ENCODE measurements around the gene SNRNP35.

DNA sequence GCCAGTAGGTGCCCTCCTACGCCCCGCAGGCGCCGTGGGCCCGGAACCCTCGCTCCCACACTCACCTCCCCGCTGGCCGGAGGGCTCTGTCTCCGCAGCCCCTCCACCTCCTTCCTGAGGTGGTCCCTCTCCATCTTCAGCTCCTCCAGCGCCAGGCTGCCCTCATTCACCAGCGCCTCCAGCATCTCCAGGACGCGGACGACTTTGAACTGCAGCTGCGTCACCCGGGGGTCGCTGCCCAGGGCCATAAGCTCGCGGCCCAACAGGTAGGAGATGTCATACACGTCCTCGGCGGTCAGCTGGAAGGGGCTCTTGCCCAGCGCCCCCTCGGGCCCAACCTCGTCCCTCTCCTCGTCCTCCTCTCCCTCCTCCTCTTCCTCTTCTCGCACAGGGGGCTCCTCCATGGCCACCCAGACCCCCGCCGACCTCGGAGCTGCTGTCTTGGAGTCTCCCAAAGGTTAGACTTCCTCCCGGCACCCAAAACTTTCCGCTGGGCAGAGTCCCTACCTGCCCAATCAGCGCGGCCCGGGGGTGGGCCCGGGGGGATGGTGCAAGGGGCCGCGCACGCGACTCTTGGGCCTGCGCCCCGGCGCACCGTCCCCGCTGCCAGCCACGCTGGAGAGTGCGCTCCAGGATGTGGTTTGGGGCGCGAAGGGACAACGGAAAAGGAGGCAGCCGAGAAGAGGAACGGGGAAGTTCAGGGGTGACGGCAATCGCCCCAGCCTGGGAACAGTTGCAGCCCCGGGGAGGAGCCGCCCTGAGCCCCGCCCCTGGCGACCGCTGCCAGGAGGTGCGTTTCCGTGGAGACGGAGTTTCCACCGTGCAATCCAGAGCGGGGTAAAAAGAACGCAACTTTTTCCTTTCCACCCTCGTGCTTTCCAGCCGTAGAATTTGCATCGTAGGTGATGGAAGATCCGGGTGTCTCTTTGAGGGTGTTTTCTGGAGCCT, 21.6 kb upstream of the SNRNP35 start, which contains the start of gene RILPL2:
- TF ChIP-seq, protein P1, sequence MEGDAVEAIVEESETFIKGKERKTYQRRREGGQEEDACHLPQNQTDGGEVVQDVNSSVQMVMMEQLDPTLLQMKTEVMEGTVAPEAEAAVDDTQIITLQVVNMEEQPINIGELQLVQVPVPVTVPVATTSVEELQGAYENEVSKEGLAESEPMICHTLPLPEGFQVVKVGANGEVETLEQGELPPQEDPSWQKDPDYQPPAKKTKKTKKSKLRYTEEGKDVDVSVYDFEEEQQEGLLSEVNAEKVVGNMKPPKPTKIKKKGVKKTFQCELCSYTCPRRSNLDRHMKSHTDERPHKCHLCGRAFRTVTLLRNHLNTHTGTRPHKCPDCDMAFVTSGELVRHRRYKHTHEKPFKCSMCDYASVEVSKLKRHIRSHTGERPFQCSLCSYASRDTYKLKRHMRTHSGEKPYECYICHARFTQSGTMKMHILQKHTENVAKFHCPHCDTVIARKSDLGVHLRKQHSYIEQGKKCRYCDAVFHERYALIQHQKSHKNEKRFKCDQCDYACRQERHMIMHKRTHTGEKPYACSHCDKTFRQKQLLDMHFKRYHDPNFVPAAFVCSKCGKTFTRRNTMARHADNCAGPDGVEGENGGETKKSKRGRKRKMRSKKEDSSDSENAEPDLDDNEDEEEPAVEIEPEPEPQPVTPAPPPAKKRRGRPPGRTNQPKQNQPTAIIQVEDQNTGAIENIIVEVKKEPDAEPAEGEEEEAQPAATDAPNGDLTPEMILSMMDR (IDR thresholded peaks at IDR 0.05; ENCODE audit: low read depth, low read length): no peak
- TF ChIP-seq POLR2A (IDR thresholded peaks at IDR 0.05; ENCODE audit: extremely low read depth, insufficient read length) (peak; percentile 80), MYC (IDR thresholded peaks at IDR 0.05; ENCODE audit: low read depth, low read length) (peak; percentile 98)
- TF ChIP-seq, protein P2, sequence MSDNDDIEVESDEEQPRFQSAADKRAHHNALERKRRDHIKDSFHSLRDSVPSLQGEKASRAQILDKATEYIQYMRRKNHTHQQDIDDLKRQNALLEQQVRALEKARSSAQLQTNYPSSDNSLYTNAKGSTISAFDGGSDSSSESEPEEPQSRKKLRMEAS (IDR thresholded peaks at IDR 0.05; ENCODE audit: low read depth, low read length): peak; percentile 94
